GM20431 (cell line): ENCODE measurements around the gene PPIG.
"Not testable (repeated sequence)": the region's sequence is repeated elsewhere in the genome, so short reads cannot be mapped to it uniquely, and the experiment has no call there.

Experiments used
- in situ Hi-C: fragments of 300-500 bp; cut with MseI, MboI; formaldehyde crosslinking; loops from one replicate; pipeline ENCODE4 v1.15.0; 2020; ENCODE audit warnings: low sequenced_read_pairs; ENCODE audit not compliant: unreplicated experiment

Gene PPIG

DNA sequence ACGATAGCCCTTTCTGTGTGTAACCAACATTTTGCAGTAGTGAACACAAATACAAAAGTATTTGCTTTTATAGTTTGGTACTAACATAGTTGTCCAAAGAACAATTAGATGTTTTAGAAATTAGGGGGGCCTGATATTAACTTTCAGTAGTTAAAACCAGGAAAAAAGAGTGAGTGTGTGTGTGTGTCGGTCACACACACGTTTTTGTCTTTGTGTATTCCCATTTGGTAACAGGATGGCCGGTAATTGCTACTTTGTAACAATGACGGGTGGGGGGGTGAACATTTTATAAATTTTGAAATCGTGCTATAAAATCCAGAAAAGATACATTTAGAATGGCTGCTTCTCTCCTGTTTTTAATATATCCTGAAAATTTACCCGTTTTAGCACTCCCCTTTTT is 1.5 kb downstream of the PPIG start:
- in situ Hi-C loops, result no loop called here

DNA sequence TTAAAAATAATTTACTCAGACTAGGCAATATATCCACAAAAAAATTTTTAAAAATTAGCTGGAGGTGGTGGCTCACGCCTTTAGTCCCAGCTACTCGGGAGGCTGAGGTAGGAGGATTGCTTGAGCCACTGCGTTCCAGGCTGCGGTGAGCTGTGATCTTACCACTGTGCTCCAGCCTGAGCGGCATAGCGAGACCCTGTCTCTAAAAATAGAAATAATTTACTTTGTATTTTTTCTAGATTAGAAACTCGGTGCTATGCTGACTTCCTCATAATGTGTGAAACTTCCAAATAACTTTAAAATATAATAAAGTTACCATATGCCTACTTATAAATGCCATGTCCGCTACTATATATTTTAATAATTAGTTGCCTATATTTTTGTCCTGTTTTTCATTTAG is 6.7 kb downstream of the PPIG start:
- in situ Hi-C loops, result no loop called here

DNA sequence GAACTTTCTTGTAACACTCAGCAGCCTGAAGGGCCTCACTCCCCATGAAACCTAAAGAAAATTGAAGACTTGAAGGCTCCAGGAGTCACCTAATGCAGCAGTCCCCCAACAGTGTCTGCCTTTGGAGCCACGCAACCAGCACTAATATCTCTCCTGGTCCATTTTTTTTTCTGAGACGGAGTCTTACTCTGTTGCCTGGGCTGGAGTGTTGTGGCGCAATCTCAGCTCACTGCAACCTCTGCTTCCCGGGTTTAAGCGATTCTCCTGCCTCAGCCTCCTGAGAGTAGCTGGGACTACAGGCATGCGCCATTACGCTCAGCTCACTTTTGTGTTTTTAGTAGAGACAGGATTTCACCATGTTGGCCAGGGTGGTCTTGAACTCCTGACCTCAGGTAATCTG is 12.4 kb downstream of the PPIG start:
- in situ Hi-C loops, result not testable (repeated sequence)

DNA sequence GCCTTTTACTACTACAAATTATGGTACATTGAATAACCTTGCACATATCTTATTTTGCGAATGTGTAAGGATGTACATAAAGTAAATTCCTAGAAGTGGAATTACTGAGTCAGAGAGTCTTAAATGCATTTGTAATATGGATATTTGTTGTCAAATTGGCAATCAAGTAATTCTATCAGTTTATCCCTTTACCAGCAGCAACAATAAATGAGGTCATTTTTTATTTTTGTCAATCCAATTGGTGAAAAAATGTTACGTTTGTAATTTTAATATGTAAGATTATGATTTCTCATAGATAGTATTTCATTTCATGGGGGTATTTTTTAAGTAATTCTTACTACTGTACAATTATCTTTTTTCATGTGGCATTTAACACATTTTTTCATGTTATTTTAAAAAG is 14.8 kb downstream of the PPIG start:
- in situ Hi-C loops, result no loop called here

DNA sequence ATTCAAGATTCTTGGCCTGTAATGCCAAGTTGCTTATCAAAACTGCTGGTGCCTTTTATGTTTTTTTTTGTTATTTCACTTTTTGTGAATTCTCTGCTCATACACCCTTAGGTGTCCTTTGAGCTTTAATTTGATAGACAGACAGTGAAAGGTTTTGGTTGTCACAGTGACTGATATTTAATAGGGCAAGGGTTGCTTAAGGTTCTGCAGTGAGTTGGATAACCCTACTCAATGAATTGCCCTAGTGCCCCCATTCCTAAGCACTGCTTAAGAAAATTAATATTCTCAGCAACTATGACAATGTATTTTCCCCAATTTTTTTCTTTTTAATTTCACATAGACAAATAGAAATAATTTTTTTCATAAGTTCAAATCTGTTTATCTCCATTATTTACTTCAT is 15.4 kb downstream of the PPIG start:
- in situ Hi-C loops, result no loop called here

DNA sequence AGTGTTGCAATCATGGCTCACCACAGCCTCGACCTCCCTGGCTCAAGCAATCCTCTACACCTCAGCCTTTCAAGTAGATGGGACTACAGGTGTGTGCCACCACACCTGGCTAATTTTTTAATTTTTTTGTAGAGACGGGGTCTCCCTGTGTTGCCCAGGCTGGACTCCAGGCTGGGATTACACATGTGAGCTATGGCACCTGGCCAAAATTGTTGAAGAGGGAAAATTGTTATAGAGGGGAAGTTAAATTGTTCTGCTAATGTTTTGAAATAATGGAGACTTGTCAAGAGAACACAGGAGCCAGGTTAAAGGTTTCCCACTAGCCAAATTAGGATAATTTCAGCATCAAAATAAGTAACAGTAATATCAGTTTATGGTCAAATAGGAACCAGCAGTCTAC is 25.1 kb downstream of the PPIG start:
- in situ Hi-C loops, result no loop called here

DNA sequence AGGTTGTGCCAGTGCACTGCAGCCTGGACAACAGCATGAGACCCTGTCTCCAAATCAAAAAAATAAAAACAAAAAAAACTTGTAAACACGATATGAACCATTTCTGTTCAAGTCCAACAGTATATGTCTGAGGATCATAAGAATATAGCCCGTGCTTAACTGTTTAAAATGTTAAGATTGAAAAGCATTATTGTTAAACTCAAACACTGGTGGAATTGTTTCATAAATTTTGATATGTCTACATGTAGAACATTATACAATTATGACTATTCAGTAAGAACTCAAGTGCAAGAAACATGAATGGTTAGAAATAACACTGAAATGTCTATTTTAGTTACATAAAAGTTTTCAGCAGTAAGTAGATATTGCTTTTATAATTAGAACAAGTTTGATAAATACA is 29.7 kb downstream of the PPIG start:
- in situ Hi-C loops, result no loop called here

DNA sequence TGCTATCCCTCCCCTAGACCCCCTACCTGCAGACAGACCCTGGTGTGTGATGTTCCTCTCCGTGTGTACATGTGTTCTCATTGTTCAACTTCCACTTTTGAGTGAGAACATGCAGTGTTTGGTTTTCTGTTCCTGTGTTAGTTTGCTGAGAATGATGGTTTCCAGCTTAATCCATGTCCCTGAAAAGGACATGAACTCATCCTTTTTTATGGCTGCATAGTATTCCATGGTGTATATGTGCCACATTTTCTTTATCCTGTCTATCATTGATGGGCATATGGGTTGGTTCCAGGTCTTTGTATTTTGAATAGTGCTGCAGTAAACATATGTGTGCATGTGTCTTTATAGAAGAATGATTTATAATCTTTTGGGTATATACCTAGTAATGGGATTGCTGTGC is 31.8 kb downstream of the PPIG start:
- in situ Hi-C loops, result not testable (repeated sequence)

DNA sequence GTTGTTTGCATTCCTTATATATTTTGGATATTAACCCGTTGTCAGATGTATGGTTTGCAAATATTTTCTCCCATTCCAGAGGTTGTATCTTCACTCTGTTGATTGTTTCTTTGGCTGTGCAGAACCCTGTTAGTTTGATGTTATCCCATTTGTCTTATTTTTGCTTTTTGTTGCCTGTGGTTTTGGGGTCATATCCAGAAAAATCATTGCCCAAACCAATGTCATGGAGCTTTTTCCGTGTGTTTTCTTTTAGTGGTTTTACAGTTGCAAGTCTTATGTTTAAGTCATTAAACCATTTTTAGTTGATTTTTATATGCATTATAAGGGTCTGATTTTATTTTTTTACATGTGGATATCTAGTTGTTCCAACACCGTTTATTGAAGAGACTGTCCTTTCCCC is 35.8 kb downstream of the PPIG start:
- in situ Hi-C loops, result no loop called here

DNA sequence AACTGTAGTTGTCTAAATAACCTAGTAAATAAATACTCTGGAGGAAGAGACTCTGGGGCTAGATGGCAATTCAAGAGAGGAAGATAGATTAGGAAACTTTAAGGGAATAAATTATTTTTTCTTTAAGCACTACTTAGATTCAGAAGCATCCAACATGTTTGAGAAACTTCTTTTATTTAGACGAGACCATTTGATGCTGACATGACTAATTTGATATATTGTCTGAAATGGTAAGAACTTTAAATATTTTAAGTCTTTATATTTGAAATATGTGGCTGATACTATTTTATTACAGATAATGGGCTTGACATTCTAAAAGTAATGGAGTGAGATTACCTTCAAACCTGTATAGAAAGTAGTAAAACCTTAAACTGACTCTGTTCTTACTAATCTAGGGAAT is 36.4 kb downstream of the PPIG start:
- in situ Hi-C loops, result no loop called here

DNA sequence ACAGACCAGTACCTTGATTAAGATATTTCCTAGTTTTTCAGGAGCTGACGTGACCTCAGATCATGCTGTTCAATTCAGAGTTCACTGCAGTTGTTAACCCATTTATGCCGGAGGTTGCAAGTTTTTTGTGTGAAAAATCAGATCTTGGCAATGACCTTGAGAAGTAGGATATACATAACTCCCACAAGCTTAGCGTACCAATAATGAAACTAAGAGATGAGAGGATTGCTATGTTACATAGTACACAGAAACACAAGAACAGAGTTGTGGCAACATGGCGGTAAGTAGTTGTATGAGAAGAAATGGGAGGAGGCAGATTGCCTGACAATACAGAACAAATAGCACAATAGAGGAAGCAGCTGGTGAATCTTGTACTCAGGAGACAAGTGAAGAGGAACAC is 39.1 kb downstream of the PPIG start:
- in situ Hi-C loops, result no loop called here

DNA sequence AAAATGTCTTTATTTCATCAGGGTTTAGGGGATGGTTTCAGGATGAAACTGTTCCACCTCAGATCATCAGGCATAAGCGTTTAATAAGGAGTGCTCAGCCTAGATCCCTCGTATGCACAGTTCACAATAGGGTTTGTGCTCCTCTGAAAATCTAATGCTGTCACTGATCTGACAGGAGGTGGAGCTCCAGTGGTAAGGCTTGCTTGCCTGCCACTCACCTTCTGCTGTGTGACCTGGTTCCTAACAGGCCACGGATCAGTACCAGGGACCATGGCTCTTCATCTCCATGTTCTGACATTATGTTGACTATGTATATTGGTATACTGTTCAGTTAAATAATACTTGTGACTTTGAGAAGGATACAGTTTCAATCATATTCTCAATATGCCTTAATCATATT is 41.6 kb downstream of the PPIG start:
- in situ Hi-C loops, result no loop called here

DNA sequence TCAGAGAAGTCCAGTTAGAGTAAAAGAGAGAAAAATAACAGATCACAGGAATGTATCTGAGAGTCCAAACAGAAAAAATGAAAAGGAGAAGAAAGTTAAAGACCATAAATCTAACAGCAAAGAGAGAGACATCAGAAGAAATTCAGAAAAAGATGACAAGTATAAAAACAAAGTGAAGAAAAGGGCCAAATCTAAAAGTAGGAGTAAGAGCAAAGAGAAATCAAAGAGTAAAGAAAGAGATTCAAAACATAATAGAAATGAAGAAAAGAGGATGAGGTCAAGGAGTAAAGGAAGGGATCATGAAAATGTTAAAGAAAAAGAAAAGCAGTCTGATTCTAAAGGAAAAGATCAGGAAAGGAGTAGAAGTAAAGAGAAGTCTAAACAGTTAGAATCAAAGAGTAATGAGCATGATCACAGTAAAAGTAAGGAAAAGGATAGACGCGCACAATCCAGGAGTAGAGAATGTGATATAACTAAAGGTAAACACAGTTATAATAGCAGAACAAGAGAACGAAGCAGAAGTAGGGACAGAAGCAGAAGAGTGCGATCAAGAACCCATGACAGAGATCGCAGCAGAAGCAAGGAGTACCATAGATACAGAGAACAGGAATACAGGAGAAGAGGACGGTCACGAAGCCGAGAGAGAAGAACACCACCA is 52.4 kb downstream of the PPIG start:
- in situ Hi-C loops, result no loop called here

DNA sequence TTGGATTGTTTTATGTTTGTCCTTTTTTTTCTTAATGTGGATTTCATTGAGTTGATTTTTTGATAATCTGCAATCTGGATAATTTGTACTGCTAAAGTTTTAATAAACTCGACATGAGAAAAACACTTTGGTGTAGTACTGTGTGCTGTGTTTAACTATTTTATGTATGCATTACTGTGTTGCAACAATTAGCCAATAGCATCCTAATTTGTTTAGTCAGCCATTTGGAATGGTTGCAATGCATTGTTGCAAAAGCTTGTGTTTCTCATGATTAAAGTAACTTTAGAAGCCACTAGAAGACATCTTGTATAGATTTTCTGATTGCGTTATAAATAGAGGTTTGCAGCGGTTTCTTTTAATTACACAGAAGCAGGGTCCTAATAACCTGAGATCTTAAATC is 53.5 kb downstream of the PPIG start:
- in situ Hi-C loops, result no loop called here

DNA sequence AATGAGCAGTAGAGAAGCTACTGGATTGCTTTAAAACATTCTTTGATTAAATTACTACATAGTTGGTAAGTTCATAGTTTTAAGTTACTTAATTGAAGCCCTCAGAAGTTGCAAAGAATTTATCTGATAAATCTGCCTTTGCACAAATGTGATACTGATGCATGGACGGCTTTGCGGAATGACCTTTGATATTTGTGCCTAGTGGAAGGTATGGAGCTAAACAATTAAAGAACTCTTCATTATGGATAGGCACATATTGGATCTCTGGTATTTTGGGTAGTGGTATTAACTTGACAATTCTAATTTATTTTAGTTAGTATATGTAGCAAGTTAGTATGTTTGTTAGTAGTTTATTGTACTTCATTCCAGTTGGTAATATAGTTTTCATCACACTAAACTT is 56.0 kb downstream of the PPIG start:
- in situ Hi-C loops, result no loop called here

DNA sequence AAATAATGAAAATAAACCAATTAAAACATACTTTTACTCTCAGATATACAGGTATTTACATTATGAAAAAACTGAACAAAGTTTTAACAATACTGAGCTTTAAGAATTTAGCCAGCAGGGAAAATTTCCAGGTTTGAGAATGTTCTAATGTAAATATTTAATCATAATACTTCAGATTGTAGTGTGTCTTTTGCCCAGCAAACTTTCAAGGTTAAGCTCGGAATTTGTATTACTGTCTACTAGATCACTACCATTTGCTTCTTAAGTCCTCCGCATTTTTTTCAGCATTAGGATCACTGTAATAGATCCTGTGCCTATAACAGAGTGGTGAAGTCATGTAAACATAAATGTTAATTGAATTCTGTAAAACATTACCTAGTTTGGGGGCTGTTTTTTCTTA is 57.3 kb downstream of the PPIG start:
- in situ Hi-C loops, result no loop called here

DNA sequence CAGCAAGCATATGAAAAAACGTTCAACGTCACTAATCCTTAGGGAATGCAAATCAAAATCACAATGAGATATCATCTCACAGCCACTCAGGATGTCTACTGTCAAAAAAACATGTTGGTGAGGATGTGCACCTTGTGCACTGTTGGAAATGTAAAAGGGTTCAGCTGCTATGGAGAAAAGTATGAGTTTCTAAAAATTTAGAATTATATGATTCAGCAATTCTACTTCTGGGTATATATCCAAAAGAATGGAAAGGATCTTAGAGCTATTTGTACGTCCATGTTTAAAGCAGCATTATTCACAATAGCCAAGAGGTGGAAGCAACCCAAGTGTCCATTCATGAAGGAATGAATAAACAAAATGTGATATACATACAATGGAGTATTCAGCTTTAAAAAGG is 60.0 kb downstream of the PPIG start:
- in situ Hi-C loops, result no loop called here

DNA sequence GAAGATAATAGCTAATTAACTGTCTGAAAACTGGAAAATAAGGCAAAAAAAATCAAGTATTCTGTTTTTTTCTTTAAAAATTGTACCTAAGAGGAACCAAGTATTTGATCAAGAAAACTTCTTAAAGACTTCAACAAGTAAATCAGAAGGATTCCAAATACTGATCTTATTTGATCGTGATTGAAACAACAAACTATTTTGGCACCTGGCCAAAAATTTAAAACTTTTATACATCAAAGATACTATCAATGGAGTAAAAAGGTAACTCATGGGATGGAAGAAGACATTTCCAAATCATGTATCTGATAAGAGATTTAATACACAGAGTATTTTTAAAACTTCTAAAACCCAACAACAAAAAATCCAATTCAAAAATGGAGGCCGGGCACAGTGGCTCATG is 63.3 kb downstream of the PPIG start:
- in situ Hi-C loops, result no loop called here

DNA sequence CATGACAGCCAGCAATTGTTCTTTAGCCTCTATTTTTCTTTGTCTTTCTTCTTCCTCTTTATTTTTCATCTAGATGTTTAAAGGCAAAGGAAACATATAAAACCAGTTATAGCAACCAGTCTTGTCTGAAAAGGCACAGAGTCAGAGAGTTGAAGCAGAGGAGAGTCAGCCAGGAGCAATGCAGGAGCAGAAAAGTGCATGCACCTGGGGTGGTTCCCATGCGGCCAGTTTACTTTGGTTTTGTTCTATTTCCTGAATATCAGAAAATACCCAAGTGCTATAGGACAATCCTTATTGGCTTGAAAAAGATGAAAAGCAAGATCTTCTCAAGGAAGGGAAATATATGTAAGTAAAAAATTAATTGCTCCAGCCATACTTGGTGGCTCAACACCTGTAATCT is 65.1 kb downstream of the PPIG start:
- in situ Hi-C loops, result no loop called here

DNA sequence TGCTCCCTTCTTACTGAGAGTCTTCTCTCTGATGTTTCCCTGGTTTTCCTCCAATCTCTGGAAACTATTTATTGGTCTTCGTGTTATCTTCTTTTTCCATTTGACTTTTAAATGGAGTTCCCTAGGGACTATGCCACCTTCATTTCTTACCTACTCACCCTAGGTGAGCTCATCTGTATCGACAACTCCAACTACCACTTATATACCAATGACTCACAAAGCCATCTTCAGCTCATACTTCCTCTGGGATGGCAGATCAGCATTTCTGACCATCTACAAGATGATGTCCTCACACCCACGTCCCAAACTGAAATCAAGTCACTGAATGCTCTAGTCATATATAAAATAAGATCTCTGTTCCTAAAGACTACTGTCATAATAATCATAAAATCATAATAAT is 69.5 kb downstream of the PPIG start:
- in situ Hi-C loops, result no loop called here

DNA sequence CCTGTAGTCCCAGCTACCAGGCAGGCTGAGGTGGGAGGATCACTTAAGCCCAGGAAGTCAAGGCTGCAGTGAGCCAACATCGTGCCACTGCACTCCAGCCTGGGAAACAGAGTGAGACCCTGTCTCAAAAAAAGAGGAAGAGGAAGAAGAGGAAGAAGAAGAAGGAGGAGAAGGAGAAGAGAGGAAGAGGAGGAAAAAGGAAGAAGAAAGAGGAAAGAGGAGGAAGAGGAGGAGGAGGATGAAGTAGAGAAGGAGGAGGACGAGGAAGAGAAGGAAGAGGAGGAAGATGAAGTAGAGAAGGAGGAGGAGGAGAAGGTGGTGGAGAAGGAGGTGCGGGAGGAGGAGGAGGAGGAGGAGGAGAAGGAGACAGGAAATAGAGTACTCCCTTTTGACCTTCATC is 72.0 kb downstream of the PPIG start:
- in situ Hi-C loops, result no loop called here

DNA sequence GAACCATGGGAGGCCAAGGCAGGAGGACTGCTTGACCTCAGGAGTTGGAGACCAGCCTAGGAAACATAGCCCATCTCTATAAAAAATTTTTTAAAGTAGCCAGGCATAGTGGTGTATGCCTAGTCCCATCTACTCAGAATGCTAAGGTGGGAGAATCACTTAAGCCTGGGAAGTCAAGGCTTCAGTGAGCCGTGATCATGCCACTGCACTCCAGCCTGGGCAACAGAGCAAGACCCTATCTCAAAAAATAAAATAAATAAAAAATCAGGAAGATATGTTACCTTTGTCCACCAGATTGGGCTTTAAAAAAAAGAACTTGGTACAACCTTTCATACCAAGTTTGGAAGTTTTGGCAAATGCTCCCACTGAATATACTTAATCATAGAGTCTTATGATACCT is 74.7 kb downstream of the PPIG start:
- in situ Hi-C loops, result no loop called here

DNA sequence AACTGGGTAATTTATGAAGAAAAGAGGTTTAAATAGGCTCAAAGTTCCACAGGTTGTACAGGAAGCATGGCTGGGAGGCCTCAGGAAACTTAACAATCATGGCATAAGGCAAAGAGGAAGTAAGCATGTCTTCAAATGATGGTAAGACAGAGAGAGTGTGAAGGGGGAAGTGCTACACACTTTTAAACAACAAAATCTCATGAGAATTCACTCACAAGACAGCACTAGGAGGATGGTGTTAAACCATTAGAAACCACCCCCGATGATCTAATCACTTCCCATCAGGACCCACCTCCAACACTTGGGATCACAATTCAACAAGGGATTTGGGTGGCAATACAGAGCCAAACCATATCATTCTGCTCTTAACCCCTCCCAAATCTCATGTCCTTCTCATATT is 75.2 kb downstream of the PPIG start:
- in situ Hi-C loops, result no loop called here
